ENCODE measurements around the gene DUS4L.

DUS4L gene

DNA sequence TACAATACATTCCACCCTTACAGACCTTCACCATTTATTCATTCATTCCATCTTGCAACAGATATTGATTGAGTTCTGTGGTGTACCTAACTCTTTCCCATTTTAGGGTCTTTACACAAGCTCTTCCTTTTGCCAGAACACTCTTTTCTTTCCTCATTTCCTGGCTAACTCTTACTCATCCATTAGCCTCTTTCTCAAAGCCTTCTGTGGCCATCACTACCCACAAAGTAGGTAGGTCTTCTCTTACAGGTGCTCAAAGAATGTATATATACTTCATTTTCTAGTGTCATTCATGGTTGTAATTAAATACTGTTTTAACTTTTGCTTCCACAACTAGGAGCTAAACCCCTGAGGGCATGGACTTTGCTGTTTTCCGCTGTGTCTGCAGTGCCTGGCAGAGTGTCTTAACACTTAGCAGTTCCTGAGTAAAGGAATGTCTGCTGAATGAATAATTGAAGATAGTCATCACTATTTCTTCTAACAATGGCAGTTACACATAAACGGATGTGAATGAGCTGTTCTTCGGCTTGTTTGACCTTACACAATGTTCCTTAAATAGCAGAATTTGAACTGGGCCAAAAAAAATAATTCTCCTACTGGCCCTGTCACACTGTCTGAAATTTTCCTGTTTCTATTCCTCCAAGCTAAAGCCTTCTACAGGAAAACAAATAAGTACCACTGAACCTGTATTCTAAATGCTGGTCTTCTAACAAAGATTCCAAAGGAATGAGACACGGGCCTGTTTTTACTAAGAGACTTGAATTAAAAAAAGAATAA, 31.4 kb downstream of the DUS4L start:
- no peaks in the 10 kb centered on the region for H3K9me3 Mint-ChIP-seq
- no peak for ATAC-seq
- peaks cover 29% of the 10 kb centered on the region for H3K36me3 Mint-ChIP-seq
- H3K4me3 Mint-ChIP-seq = no peak overlapping the region
- H3K4me1 Mint-ChIP-seq = no peaks in the 10 kb centered on the region
- H3K27me3 Mint-ChIP-seq = no peaks in the 10 kb centered on the region
- no peak overlapping the region for H3K27ac Mint-ChIP-seq

DNA sequence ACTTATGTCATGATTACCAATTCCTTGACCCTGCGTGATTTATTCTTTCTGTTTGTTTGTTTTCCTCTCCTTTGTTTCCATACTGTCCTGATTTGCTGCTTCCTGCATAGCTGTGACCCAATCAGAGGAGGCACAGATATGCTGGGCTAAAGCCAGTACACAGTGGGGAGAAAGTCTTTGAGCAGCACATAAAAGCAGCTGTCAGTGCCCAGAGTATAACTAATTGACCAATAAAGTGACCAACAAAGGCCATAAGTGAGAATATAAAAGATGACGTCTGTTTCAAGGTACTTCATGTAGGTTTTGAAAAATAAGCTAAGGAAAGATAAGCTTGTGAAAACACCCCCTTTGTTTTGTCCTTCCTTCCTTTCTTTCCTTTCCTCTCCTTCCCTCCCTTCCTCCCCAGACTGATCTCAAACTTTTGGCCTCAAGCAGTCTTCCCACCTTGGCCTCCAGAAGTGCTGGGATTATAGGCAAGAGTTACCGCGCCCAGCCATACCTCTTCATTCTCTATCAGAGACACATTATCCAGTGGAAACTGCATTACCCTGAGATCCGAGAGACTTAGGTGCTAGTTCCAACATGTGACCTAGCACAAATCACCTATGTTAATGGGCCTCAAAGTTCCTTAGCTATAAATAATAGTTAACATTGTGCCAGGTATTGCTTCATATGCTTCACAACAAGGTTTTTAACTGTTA, 33.3 kb downstream of the DUS4L start:
- H3K36me3 Mint-ChIP-seq = peaks cover 27% of the 10 kb centered on the region
- H3K27ac Mint-ChIP-seq = no peak overlapping the region
- no peaks in the 10 kb centered on the region for H3K9me3 Mint-ChIP-seq
- H3K4me1 Mint-ChIP-seq = no peaks in the 10 kb centered on the region
- ATAC-seq = no peak
- no peak overlapping the region for H3K4me3 Mint-ChIP-seq
- no peaks in the 10 kb centered on the region for H3K27me3 Mint-ChIP-seq

DNA sequence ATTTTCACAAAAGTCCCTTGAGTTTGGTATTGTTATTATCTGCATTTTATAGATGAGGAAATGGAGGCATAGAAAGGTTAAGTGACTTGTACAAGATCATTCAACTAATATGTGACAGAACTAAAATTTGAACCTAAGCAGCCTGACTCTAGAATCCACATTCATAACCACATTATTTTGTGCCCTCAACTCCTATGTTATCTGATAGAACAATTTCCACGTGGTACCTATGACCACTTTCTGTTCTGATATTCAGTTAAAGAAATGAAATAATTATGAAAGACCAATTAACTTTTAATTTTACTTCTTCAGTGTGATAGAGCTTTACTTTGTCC, 33.8 kb downstream of the DUS4L start:
- Mint-ChIP-seq H3K4me1 (no peaks in the 10 kb centered on the region), H3K4me3 (no peak overlapping the region), H3K27me3 (no peaks in the 10 kb centered on the region), H3K9me3 (no peaks in the 10 kb centered on the region), H3K36me3 (peaks cover 27% of the 10 kb centered on the region), H3K27ac (no peak overlapping the region)
- ATAC-seq = no peak

DNA sequence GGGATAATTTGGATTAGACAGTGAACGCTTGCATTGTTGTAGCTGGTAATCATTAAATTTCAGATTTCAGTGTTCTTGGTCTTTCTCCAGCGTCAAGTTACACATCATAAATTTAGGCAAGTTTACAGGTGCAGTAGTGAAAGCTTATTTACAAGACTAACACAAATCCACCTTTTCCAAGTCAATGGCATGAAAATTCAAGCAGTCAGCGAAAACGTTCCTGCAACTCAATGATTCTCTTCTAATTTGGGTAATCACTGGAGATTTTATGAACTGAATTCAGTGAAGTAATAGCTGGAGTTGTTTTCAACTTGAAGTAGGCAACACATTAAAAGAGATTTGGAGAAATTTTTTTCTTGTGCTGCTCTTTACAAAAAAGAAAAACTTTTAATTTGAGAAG, 34.2 kb downstream of the DUS4L start:
- no peak for ATAC-seq
- Mint-ChIP-seq H3K9me3 (no peaks in the 10 kb centered on the region), H3K36me3 (peaks cover 27% of the 10 kb centered on the region), H3K4me3 (no peak overlapping the region), H3K27ac (no peak overlapping the region), H3K4me1 (no peaks in the 10 kb centered on the region), H3K27me3 (no peaks in the 10 kb centered on the region)

DNA sequence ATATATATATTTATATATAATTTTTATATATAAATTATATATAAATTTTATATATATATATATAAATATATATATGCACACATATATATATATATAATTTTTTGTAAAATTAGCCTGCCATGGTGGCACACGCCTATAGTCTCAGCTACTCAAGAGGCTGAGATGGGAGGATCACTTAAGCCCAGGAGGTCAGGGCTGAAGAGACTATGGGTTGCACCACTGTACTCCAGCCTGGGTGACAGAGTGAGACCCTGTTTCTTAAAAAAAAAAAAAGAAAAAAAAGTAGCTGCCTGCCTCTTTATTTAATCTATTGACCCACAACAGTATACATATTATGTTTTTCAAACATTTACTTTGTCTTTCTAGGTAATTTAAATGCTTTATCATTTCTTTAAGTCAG, 35.5 kb downstream of the DUS4L start:
- H3K36me3 Mint-ChIP-seq = peaks cover 34% of the 10 kb centered on the region
- H3K4me1 Mint-ChIP-seq = no peaks in the 10 kb centered on the region
- H3K27me3 Mint-ChIP-seq = no peaks in the 10 kb centered on the region
- H3K4me3 Mint-ChIP-seq = no peak overlapping the region
- no peak for ATAC-seq
- no peaks in the 10 kb centered on the region for H3K9me3 Mint-ChIP-seq
- no peak overlapping the region for H3K27ac Mint-ChIP-seq

DNA sequence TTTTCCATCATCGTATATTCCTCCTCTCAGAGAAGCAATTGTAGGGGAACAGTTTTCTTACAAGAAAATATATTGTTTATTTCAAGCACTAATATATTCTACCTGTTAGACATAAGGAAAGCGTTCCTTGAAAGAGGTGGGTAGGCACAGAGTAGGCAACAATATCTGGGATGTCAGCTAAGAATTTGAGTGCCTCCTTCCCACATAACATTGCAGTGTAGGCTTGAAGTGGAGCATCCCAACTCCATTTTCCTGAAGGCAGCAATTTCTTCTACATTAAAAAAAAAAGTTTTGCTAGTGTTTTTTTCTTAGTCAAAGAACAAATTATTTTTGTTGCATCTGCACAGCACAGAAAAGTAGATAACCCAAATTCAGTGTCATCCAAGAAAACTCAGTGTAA, 37.0 kb downstream of the DUS4L start:
- Mint-ChIP-seq H3K27me3 (no peaks in the 10 kb centered on the region), H3K9me3 (no peaks in the 10 kb centered on the region), H3K27ac (no peak overlapping the region), H3K4me3 (no peak overlapping the region), H3K36me3 (peaks cover 22% of the 10 kb centered on the region), H3K4me1 (no peaks in the 10 kb centered on the region)
- no peak for ATAC-seq

DNA sequence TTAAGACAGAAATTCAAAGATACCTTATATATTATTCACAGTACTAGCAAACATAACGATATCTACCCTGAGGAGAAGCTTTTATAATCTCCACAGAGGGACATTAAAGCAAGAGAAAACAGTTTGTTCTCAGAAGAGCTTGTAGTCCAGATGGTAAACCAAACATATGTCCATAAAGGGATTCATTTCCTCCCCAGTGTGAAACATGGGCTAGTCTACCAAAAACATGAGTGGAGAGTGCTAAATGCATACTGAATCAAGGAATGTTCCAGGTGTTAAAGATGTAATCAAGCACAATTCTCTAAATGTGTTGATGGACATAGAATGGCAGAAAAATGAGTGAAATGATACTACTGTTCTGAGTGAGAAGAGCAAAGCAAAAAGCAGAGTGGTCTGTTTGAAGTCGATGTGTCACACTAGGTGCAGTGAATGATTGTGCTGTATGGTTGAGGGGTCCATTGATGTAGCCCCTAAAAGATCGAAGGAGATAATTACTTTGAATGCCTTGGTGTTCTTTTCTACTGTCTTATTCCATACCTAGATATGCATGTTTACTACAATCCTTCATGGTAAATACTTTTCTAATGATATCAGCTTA, 41.5 kb downstream of the DUS4L start:
- no peaks in the 10 kb centered on the region for H3K4me1 Mint-ChIP-seq
- H3K9me3 Mint-ChIP-seq = no peaks in the 10 kb centered on the region
- no peak overlapping the region for H3K4me3 Mint-ChIP-seq
- H3K27ac Mint-ChIP-seq = no peak overlapping the region
- no peaks in the 10 kb centered on the region for H3K27me3 Mint-ChIP-seq
- H3K36me3 Mint-ChIP-seq = peaks cover 29% of the 10 kb centered on the region
- no peak for ATAC-seq

DNA sequence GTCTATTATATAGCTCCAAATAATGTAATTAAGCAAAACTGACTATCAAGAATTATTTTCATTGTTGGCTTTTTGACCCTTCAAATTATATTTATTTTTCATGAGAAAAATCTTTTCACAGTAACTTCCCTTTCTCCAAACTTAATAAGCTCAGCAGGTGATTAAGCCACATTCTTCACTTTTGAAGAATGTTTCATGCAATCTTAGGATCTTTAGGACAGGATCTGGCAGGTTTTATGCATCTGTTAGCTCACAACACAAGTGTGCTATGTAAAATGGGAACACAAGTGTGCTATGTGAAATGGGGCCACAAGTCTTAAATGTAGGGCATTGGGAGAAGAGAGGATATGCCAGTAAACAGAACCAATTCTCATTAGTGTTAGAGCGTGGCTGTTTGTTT, 42.5 kb downstream of the DUS4L start:
- Mint-ChIP-seq H3K27ac (no peak overlapping the region), H3K9me3 (no peaks in the 10 kb centered on the region), H3K36me3 (peaks cover 27% of the 10 kb centered on the region), H3K4me1 (no peaks in the 10 kb centered on the region), H3K27me3 (no peaks in the 10 kb centered on the region), H3K4me3 (no peak overlapping the region)
- ATAC-seq = no peak

DNA sequence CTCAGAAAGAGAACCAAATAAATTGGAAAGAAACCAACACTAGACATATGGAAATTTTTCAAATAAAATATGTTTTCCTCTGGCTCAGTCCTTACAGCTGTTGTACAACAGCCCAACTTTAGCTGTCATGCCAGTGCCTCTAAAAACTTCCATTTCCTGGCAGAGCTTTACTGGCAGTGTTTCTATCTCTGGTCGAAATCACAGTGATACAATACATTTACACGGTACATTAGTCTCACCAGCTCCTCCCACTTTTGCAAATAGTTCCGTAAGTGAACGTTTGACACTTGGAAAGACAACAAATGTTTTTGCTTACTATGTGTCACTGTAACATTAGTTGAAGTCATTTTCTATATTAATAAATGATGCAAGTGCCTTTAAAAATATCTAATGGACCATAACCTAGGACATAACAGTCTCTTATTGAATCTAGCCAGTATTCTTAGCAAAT, 46.1 kb downstream of the DUS4L start:
- Mint-ChIP-seq H3K4me3 (no peak overlapping the region), H3K36me3 (peaks cover 27% of the 10 kb centered on the region), H3K9me3 (no peaks in the 10 kb centered on the region), H3K27me3 (no peaks in the 10 kb centered on the region), H3K27ac (no peak overlapping the region), H3K4me1 (no peaks in the 10 kb centered on the region)
- ATAC-seq = no peak

DNA sequence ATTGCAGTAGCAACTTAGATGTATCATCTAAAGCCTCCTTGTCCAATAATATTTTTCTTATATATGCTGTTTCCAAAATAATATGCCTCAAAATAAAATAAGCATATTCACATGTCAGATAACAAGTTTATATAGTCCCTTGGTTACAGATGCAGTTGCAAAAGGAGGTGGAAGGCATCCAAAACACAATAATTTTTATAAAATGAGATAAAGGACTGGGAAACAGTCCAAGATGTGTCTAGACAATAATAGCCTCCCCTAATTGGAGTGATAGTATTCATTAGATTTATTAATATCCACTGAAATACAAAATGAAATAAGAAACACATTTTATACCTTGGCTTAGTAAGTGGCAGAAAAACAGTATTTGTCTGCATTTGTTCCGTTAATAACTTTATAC, 46.6 kb downstream of the DUS4L start:
- no peak overlapping the region for H3K4me3 Mint-ChIP-seq
- no peak overlapping the region for H3K27ac Mint-ChIP-seq
- ATAC-seq = no peak
- H3K4me1 Mint-ChIP-seq = no peaks in the 10 kb centered on the region
- peaks cover 27% of the 10 kb centered on the region for H3K36me3 Mint-ChIP-seq
- no peaks in the 10 kb centered on the region for H3K27me3 Mint-ChIP-seq
- H3K9me3 Mint-ChIP-seq = no peaks in the 10 kb centered on the region

DNA sequence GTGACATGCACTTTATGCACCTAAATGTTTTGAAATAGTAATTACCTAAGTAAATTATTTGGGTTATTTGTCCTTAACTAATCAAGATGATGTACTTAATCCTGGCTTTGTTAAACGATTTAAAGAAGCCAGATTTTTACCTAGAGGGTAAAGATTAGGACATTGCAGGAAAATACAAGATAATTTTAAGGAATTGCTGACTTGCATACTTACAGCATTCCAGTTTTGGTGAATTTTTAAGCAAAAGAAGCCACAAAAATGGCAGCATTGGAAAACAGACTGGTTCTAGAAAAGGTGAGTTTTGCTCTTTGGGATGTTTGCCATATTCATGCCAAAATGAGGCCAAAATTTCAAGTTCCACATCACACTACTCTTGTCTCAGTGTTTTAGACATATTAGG, 49.7 kb downstream of the DUS4L start:
- H3K36me3 Mint-ChIP-seq = peaks cover 31% of the 10 kb centered on the region
- no peak overlapping the region for H3K27ac Mint-ChIP-seq
- ATAC-seq = no peak
- no peak overlapping the region for H3K4me3 Mint-ChIP-seq
- no peaks in the 10 kb centered on the region for H3K4me1 Mint-ChIP-seq
- no peaks in the 10 kb centered on the region for H3K27me3 Mint-ChIP-seq
- H3K9me3 Mint-ChIP-seq = no peaks in the 10 kb centered on the region

DNA sequence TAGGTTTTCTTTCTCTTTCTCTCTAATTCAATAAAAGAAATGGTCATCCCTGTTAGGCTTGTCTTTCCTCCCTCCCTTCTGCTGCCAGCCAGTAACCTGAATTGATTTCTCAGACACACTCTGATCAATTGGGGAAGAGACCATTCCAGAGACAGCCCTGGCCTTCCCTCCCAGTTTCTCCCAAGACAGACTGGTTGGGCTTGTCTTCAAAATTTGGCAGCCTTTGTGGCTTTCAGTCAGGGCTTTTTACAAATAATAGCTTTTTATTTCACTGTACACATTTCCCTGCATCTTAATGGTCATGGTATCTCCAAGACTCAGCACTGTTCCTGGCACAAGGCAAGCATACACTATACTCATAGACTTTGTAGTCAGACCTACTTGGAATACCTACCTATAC, 50.2 kb downstream of the DUS4L start:
- no peak for ATAC-seq
- H3K27me3 Mint-ChIP-seq = no peaks in the 10 kb centered on the region
- no peak overlapping the region for H3K4me3 Mint-ChIP-seq
- H3K9me3 Mint-ChIP-seq = no peaks in the 10 kb centered on the region
- H3K27ac Mint-ChIP-seq = no peak overlapping the region
- peaks cover 26% of the 10 kb centered on the region for H3K36me3 Mint-ChIP-seq
- no peaks in the 10 kb centered on the region for H3K4me1 Mint-ChIP-seq

DNA sequence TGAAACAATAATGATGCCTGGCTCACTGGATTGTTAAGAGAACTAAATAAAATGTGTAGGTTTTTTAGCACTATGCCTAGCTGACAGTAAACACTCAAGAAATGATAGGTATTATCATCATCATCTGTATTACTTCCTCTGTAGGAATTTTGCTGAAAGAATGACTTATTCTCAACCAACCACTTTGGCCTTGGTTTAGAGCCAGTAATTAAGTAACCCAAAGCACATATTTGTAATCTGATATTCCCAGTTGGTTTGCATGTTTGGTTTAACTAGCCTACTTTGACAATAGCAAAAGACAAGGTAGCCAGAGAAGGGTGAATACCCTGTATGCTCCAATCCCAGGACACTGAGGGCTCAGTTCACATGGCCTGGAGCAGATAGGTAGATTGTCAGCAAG, 50.7 kb downstream of the DUS4L start:
- Mint-ChIP-seq H3K36me3 (peaks cover 21% of the 10 kb centered on the region), H3K4me3 (no peak overlapping the region), H3K9me3 (no peaks in the 10 kb centered on the region), H3K27me3 (no peaks in the 10 kb centered on the region), H3K4me1 (no peaks in the 10 kb centered on the region), H3K27ac (no peak overlapping the region)
- ATAC-seq = no peak

DNA sequence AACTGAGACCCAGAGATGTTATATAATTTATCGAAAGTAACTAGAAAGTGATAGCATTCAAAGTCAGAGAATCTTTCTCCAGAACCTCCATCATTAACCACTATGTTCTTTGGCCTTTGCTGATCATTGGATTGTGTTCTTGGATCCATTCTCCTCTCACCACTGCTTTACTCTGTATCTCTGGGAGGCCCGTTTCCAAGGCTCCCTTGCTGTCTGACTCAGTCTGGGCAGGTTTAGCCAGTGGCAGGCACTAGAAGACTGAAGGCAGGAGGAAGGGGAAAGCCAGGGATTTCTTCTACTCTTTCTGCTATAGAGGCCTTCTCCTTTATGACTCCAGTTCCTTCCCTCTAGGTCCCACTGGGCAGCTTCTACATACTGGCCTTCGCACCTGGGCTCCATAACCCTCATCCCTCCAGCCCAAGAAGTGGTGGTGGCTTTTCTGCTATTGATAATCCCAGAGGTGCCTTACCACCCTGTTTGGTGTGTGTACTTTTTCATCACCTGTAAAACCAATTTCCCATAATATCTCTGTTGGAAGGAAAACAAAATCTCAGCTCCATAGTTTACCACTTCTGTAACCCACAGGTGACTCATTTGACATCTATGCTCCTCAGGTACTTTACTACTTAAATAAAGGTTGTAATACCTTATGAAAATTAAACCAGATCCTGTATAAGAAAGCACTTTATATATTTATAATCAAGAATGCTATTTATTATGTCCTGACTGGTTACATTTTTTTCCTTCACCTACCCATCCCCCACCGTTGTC, 52.3 kb downstream of the DUS4L start:
- no peak for ATAC-seq
- Mint-ChIP-seq H3K9me3 (no peaks in the 10 kb centered on the region), H3K4me1 (no peaks in the 10 kb centered on the region), H3K27me3 (no peaks in the 10 kb centered on the region), H3K36me3 (peaks cover 20% of the 10 kb centered on the region), H3K27ac (no peak overlapping the region), H3K4me3 (no peak overlapping the region)

DNA sequence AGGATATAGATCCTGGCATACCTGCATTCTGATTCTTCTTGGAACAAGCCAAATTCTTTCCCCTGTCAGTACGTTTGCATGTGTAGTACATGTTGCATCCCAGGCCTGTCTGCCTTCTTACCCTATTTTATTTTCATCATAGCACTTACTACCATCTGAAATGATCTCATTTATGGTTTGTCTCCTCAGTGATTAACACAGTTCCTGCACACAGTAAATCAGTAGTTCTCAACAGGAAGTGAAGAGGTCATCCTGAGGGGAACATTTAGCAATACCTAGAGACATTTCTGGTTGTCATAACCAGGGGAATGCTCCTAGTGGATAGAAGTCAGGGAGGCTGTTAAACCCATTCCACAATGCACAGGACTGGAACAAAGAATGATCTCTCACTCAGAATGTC, 58.7 kb downstream of the DUS4L start:
- H3K36me3 Mint-ChIP-seq = no peaks in the 10 kb centered on the region
- H3K4me1 Mint-ChIP-seq = no peaks in the 10 kb centered on the region
- ATAC-seq = no peak
- no peaks in the 10 kb centered on the region for H3K27me3 Mint-ChIP-seq
- no peak overlapping the region for H3K4me3 Mint-ChIP-seq
- H3K27ac Mint-ChIP-seq = no peak overlapping the region
- H3K9me3 Mint-ChIP-seq = peaks cover 3% of the 10 kb centered on the region

All from stimulated activated memory B cell treated with anti-CD40 and anti-IgM and Interleukin-4, amounts not matched to agents 10 μg/mL and 1 μg/mL and 100 μg/mL, for 72 hours (primary cell).